ENCODE measurements around the gene COL4A2.

The COL4A2 gene

GRCh38 chr13:110518571-110518970 is 211.5 kb downstream of the COL4A2 start:
- H3K27ac ChIP-seq (ENCODE audit: low read depth, low read length): no peak overlapping the region
- H3K4me3 ChIP-seq (ENCODE audit: low read depth in 1 of 2, low read length in 2 of 2): no peak overlapping the region
- peaks cover 7% of the 10 kb centered on the region for H3K36me3 ChIP-seq (ENCODE audit: insufficient read depth, low read length)
- H3K4me1 ChIP-seq (ENCODE audit: insufficient read depth, low read length): peaks cover 13% of the 10 kb centered on the region
- no peaks in the 10 kb centered on the region for H3K27me3 ChIP-seq (ENCODE audit: control insufficient read depth in 1 of 2, insufficient read depth in 2 of 2, low read length in 2 of 2)
- no peak overlapping the region for H3K9ac ChIP-seq (ENCODE audit: low read length)
- H3K9me3 ChIP-seq (ENCODE audit: low read length): no peaks in the 10 kb centered on the region

DNA sequence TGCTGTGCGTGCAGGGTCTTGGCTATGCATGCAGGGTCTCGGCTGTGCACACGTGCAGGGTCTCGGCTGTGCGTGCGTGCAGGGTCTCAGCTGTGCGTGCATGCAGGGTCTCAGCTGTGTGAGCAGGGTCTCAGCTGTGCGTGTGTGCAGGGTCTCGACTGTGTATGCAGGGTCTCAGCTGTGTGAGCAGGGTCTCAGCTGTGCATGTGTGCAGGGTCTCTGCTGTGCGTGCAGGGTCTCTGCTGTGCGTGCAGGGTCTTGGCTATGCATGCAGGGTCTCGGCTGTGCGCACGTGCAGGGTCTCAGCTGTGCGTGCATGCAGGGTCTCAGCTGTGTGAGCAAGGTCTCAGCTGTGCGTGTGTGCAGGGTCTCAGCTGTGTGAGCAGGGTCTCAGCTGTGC is 212.0 kb downstream of the COL4A2 start:
- Histone ChIP-seq H3K4me3 (ENCODE audit: low read depth in 1 of 2, low read length in 2 of 2) (no peak overlapping the region), H3K9ac (ENCODE audit: low read length) (no peak overlapping the region), H3K4me1 (ENCODE audit: insufficient read depth, low read length) (peaks cover 17% of the 10 kb centered on the region), H3K27me3 (ENCODE audit: control insufficient read depth in 1 of 2, insufficient read depth in 2 of 2, low read length in 2 of 2) (no peaks in the 10 kb centered on the region), H3K9me3 (ENCODE audit: low read length) (no peaks in the 10 kb centered on the region), H3K36me3 (ENCODE audit: insufficient read depth, low read length) (peaks cover 3% of the 10 kb centered on the region), H3K27ac (ENCODE audit: low read depth, low read length) (no peak overlapping the region)

DNA sequence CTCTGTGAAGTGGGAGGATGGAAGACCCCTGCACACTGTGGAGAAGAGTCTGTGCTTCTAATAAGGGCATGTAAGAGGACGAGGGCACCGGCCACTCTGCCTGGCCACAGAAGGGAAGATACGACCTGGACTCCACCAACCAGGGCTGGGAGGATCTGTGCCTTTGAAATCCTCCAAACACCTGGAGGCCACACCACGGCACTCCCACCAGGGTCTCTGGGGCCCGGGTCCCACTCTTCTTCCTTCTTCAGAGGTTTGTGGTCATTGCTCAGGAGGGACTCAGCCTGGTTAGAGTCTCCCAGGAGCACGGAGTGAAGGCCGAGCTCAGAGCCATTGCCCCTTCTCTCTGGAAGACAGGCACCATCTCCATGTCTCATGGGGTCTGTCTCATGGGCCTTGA is 212.4 kb downstream of the COL4A2 start:
- Histone ChIP-seq H3K9ac (ENCODE audit: low read length) (no peak overlapping the region), H3K4me1 (ENCODE audit: insufficient read depth, low read length) (peaks cover 21% of the 10 kb centered on the region), H3K9me3 (ENCODE audit: low read length) (no peaks in the 10 kb centered on the region), H3K36me3 (ENCODE audit: insufficient read depth, low read length) (no peaks in the 10 kb centered on the region), H3K4me3 (ENCODE audit: low read depth in 1 of 2, low read length in 2 of 2) (no peak overlapping the region), H3K27me3 (ENCODE audit: control insufficient read depth in 1 of 2, insufficient read depth in 2 of 2, low read length in 2 of 2) (no peaks in the 10 kb centered on the region), H3K27ac (ENCODE audit: low read depth, low read length) (no peak overlapping the region)

- H3K27me3 ChIP-seq (ENCODE audit: control insufficient read depth in 1 of 2, insufficient read depth in 2 of 2, low read length in 2 of 2): no peaks in the 10 kb centered on the region
- no peaks in the 10 kb centered on the region for H3K9me3 ChIP-seq (ENCODE audit: low read length)
- no peak overlapping the region for H3K4me3 ChIP-seq (ENCODE audit: low read depth in 1 of 2, low read length in 2 of 2)
- H3K9ac ChIP-seq (ENCODE audit: low read length): no peak overlapping the region
- no peaks in the 10 kb centered on the region for H3K36me3 ChIP-seq (ENCODE audit: insufficient read depth, low read length)
- peak overlapping the region; percentile 50 for H3K27ac ChIP-seq (ENCODE audit: low read depth, low read length)
- H3K4me1 ChIP-seq (ENCODE audit: insufficient read depth, low read length): peaks cover 31% of the 10 kb centered on the region
Measured at GRCh38 chr13:110520431-110521295, 213.6 kb downstream of the COL4A2 start.

DNA sequence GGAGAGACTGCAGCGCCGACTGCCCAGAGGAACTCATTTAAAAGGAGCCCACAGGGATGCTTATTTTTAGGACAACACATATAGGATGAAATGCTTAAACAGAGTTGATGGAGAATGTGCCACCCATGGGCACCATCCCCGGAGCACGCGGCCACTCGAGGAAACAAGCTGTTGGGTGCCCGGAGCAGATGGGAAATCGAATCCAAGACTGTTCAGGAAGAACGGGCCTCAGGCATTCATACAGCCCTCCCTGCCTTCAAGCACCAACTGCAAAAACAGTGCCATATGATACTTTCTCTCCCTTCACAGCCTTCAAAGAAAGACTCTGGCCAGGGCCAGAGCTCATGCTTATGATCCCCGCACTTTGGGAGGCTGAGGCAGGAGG is 214.2 kb downstream of the COL4A2 start:
- peaks cover 31% of the 10 kb centered on the region for H3K4me1 ChIP-seq (ENCODE audit: insufficient read depth, low read length)
- no peaks in the 10 kb centered on the region for H3K36me3 ChIP-seq (ENCODE audit: insufficient read depth, low read length)
- H3K27me3 ChIP-seq (ENCODE audit: control insufficient read depth in 1 of 2, insufficient read depth in 2 of 2, low read length in 2 of 2): no peaks in the 10 kb centered on the region
- peak overlapping the region; percentile 50 for H3K27ac ChIP-seq (ENCODE audit: low read depth, low read length)
- H3K9me3 ChIP-seq (ENCODE audit: low read length): no peaks in the 10 kb centered on the region
- H3K4me3 ChIP-seq (ENCODE audit: low read depth in 1 of 2, low read length in 2 of 2): no peak overlapping the region
- no peak overlapping the region for H3K9ac ChIP-seq (ENCODE audit: low read length)

GRCh38 chr13:110521946-110522345 is 214.9 kb downstream of the COL4A2 start:
- H3K27ac ChIP-seq (ENCODE audit: low read depth, low read length): no peak overlapping the region
- peaks cover 32% of the 10 kb centered on the region for H3K4me1 ChIP-seq (ENCODE audit: insufficient read depth, low read length)
- no peak overlapping the region for H3K9ac ChIP-seq (ENCODE audit: low read length)

GRCh38 chr13:110522721-110523120 is 215.6 kb downstream of the COL4A2 start:
- no peak overlapping the region for H3K9ac ChIP-seq (ENCODE audit: low read length)
- H3K36me3 ChIP-seq (ENCODE audit: insufficient read depth, low read length): no peaks in the 10 kb centered on the region
- no peak overlapping the region for H3K4me3 ChIP-seq (ENCODE audit: low read depth in 1 of 2, low read length in 2 of 2)
- no peaks in the 10 kb centered on the region for H3K27me3 ChIP-seq (ENCODE audit: control insufficient read depth in 1 of 2, insufficient read depth in 2 of 2, low read length in 2 of 2)
- H3K27ac ChIP-seq (ENCODE audit: low read depth, low read length): no peak overlapping the region
- no peaks in the 10 kb centered on the region for H3K9me3 ChIP-seq (ENCODE audit: low read length)
- H3K4me1 ChIP-seq (ENCODE audit: insufficient read depth, low read length): peaks cover 39% of the 10 kb centered on the region

More at GRCh38 chr13:110521946-110522345, 214.9 kb downstream of the COL4A2 start:
- Histone ChIP-seq H3K9me3 (ENCODE audit: low read length) (no peaks in the 10 kb centered on the region), H3K4me3 (ENCODE audit: low read depth in 1 of 2, low read length in 2 of 2) (no peak overlapping the region), H3K36me3 (ENCODE audit: insufficient read depth, low read length) (no peaks in the 10 kb centered on the region), H3K27me3 (ENCODE audit: control insufficient read depth in 1 of 2, insufficient read depth in 2 of 2, low read length in 2 of 2) (no peaks in the 10 kb centered on the region)

DNA sequence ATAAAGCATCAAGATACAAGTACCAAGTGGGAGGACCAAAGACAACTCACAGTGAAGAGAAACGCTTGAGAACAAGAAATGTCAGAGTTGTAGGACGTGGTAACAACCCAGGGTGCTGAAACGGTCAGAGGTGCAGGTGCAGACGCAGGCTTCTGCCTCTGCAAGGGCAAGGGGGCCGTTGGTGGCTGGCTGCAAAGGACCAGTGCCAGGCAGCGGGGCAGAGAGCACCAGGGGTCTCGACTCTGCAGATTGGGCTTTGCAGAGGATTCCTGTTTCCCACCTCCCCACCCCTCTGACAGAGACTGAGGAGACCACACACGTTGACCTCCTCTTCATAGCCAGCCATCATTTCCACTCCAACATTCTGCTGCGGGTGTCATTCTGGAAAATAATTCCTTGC is 216.1 kb downstream of the COL4A2 start:
- Histone ChIP-seq H3K9ac (ENCODE audit: low read length) (no peak overlapping the region), H3K36me3 (ENCODE audit: insufficient read depth, low read length) (no peaks in the 10 kb centered on the region)

DNA sequence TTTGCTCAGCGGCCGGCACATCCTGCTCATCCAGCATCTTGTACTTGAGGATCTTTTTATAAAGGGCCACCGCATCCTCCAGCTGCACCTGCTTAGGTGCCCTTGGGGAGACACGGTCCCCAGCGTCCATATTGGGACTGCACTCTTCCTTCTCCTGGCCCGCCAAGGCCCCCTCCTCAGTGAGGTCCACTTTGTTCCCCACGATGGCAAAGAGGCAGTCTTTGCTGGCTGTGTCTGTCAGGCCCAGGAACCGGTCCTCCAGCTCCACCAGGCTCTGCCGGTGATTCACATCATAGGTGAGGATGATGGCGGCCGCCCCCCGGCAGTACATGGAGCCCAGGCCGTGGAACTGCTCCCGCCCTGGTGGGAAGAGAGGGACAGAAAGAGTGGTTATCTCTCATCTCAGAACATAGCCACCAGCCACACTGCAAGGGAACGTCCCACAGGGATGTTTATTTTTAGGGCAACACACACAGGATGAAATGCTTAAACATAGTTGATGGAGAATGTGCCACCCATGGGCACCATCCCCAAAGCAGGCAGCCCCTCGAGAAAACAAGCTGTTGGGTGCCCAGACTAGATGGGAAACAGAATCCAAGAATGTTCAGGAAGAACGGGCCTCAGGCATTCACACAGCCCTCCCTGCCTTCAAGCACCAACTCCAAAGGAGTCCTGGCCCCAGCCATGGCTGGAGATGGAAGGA is 216.9 kb downstream of the COL4A2 start:
- Histone ChIP-seq H3K36me3 (ENCODE audit: insufficient read depth, low read length) (no peaks in the 10 kb centered on the region), H3K4me1 (ENCODE audit: insufficient read depth, low read length) (peaks cover 39% of the 10 kb centered on the region), H3K27me3 (ENCODE audit: control insufficient read depth in 1 of 2, insufficient read depth in 2 of 2, low read length in 2 of 2) (no peaks in the 10 kb centered on the region), H3K9ac (ENCODE audit: low read length) (no peak overlapping the region), H3K27ac (ENCODE audit: low read depth, low read length) (no peak overlapping the region), H3K9me3 (ENCODE audit: low read length) (no peaks in the 10 kb centered on the region), H3K4me3 (ENCODE audit: low read depth in 1 of 2, low read length in 2 of 2) (no peak overlapping the region)

More for the DNA sequence above, 216.1 kb downstream of the COL4A2 start:
- H3K4me3 ChIP-seq (ENCODE audit: low read depth in 1 of 2, low read length in 2 of 2): no peak overlapping the region
- H3K9me3 ChIP-seq (ENCODE audit: low read length): no peaks in the 10 kb centered on the region
- H3K4me1 ChIP-seq (ENCODE audit: insufficient read depth, low read length): peaks cover 39% of the 10 kb centered on the region
- H3K27ac ChIP-seq (ENCODE audit: low read depth, low read length): no peak overlapping the region
- no peaks in the 10 kb centered on the region for H3K27me3 ChIP-seq (ENCODE audit: control insufficient read depth in 1 of 2, insufficient read depth in 2 of 2, low read length in 2 of 2)

DNA sequence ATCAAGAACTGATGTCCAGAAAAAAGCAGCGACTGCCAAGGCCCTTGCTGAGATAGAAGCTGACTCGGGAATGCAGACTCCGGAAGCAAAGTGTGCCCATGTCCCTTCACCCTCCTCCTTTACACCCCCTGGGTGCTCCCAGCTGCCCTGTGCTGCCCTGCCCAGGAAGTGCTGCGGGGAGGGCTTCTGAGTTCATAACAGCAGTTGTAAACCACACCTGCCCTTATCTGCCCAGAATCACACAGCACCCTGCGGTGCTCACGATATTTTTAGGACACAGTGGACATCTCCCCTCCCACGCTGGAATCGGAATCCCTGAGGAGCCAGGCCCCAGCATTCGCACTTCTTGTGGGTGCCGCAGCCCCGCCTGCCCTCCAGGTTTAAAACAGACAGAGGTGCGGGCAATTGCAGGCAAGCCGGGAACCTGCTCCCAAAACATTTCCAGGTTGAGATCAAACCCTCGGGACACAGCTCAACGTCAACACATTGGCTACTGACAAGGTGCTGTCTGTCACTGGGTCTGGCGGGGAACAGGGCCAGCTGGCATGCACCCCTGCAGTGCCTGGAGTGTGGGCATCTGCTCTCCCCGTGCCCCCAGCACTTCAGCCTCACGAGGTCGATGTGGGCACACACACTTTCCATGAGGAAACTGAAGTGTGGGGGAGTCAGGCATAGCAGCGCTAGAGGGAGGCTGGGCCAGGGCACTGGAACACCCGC is 217.6 kb downstream of the COL4A2 start:
- Histone ChIP-seq H3K36me3 (ENCODE audit: insufficient read depth, low read length) (no peaks in the 10 kb centered on the region), H3K4me3 (ENCODE audit: low read depth in 1 of 2, low read length in 2 of 2) (no peak overlapping the region), H3K9me3 (ENCODE audit: low read length) (no peaks in the 10 kb centered on the region), H3K4me1 (ENCODE audit: insufficient read depth, low read length) (peaks cover 39% of the 10 kb centered on the region), H3K9ac (ENCODE audit: low read length) (no peak overlapping the region), H3K27ac (ENCODE audit: low read depth, low read length) (no peak overlapping the region), H3K27me3 (ENCODE audit: control insufficient read depth in 1 of 2, insufficient read depth in 2 of 2, low read length in 2 of 2) (no peaks in the 10 kb centered on the region)
